Mesothelial cell of epicardium (in vitro differentiated cells): ENCODE data around the gene RBFOX1. TPM values are rescaled to one million over a fixed set of nuclear protein-coding genes. Genes with fewer than 3 reads are reported as not detected.

Experiments
- DNase-seq, 2 experiments: peaks; one replicate each; pipeline ENCODE4 v3.0.0; 2021; ENCODE audit warnings: low spot score in 2 of 2; ENCODE audit not compliant: unreplicated experiment in 2 of 2
- H3K27ac Mint-ChIP-seq: 2 replicates; pipeline ENCODE4 v1.8.0; 2021; ENCODE audit warnings: mixed read lengths
- H3K27me3 Mint-ChIP-seq: 2 replicates; pipeline ENCODE4 v1.8.0; 2021; ENCODE audit warnings: low read depth, mixed read lengths
- H3K36me3 Mint-ChIP-seq: 2 replicates; pipeline ENCODE4 v1.8.0; 2021; ENCODE audit warnings: mixed read lengths
- H3K4me1 Mint-ChIP-seq: 2 replicates; pipeline ENCODE4 v1.8.0; 2021; ENCODE audit warnings: mixed read lengths
- H3K4me3 Mint-ChIP-seq: 2 replicates; pipeline ENCODE4 v1.8.0; 2021; ENCODE audit warnings: mild to moderate bottlenecking, moderate library complexity, mixed read lengths
- H3K9me3 Mint-ChIP-seq: 2 replicates; pipeline ENCODE4 v1.8.0; 2021; ENCODE audit warnings: mixed read lengths
- CTCF ChIP-seq: fragments of 200-600 bp; sonication (generic); IDR thresholded peaks from one replicate; pipeline ENCODE4 v1.5.0; 2021; ENCODE audit warnings: antibody characterized with exemption; ENCODE audit not compliant: unreplicated experiment
- total RNA-seq: library from RNA; stranded (reverse); gene quantifications from 3 replicates; pipeline ENCODE4 v1.2.1, GENCODE V29; 2021

RBFOX1 gene
- total RNA-seq, 1 donor from 2014 or later, result 0.67 TPM

- Mint-ChIP-seq H3K4me3 (no peak overlapping the region), H3K27me3 (no peaks in the 10 kb centered on the region), H3K36me3 (no peaks in the 10 kb centered on the region), H3K27ac (no peak overlapping the region), H3K4me1 (no peaks in the 10 kb centered on the region), H3K9me3 (no peaks in the 10 kb centered on the region)
- DNase-seq, result no peak
- no peak for TF ChIP-seq CTCF
Measured at GRCh38 chr16:7340938-7341337, 8.3 kb downstream of the RBFOX1 start.

GRCh38 chr16:7342598-7342997 lies 10.0 kb downstream of the RBFOX1 start:
- H3K4me3 Mint-ChIP-seq, result no peak overlapping the region
- no peak overlapping the region for H3K27ac Mint-ChIP-seq
- TF ChIP-seq CTCF, result no peak
- no peaks in the 10 kb centered on the region for H3K4me1 Mint-ChIP-seq
- H3K27me3 Mint-ChIP-seq, result no peaks in the 10 kb centered on the region
- no peak for DNase-seq
- no peaks in the 10 kb centered on the region for H3K36me3 Mint-ChIP-seq
- no peaks in the 10 kb centered on the region for H3K9me3 Mint-ChIP-seq

GRCh38 chr16:7343243-7343642 lies 10.6 kb downstream of the RBFOX1 start:
- H3K27me3 Mint-ChIP-seq, result no peaks in the 10 kb centered on the region
- no peak overlapping the region for H3K27ac Mint-ChIP-seq
- no peak for DNase-seq
- H3K4me1 Mint-ChIP-seq, result no peaks in the 10 kb centered on the region
- H3K36me3 Mint-ChIP-seq, result no peaks in the 10 kb centered on the region
- no peak for TF ChIP-seq CTCF
- no peak overlapping the region for H3K4me3 Mint-ChIP-seq
- H3K9me3 Mint-ChIP-seq, result no peaks in the 10 kb centered on the region

- H3K4me3 Mint-ChIP-seq, result no peak overlapping the region
- no peaks in the 10 kb centered on the region for H3K9me3 Mint-ChIP-seq
- no peak for TF ChIP-seq CTCF
- H3K36me3 Mint-ChIP-seq, result no peaks in the 10 kb centered on the region
- no peaks in the 10 kb centered on the region for H3K27me3 Mint-ChIP-seq
- H3K27ac Mint-ChIP-seq, result no peak overlapping the region
- no peak for DNase-seq
- no peaks in the 10 kb centered on the region for H3K4me1 Mint-ChIP-seq
Measured at GRCh38 chr16:7344830-7345780, 12.5 kb downstream of the RBFOX1 start.

- no peak for TF ChIP-seq CTCF
- DNase-seq, result no peak
- no peak overlapping the region for H3K27ac Mint-ChIP-seq
- H3K9me3 Mint-ChIP-seq, result peaks cover 3% of the 10 kb centered on the region
- H3K4me1 Mint-ChIP-seq, result no peaks in the 10 kb centered on the region
- H3K4me3 Mint-ChIP-seq, result no peak overlapping the region
- H3K36me3 Mint-ChIP-seq, result no peaks in the 10 kb centered on the region
- H3K27me3 Mint-ChIP-seq, result no peaks in the 10 kb centered on the region
Measured at GRCh38 chr16:7350806-7351205, 18.2 kb downstream of the RBFOX1 start.
